CD8-positive, alpha-beta memory T cell (primary cell): ENCODE measurements around the gene SH3PXD2B. TPM values are rescaled to one million over a fixed set of nuclear protein-coding genes. Genes with fewer than 3 reads are reported as not detected.

Experiments used
- CTCF ChIA-PET: fragments of 350-600 bp; sonication (Branson Sonifier 250); formaldehyde crosslinking; loops from one replicate; lab custom pipeline; 2021; ENCODE audit warnings: antibody characterized with exemption; lab: Charles Lee
- POLR2A ChIA-PET: fragments of 350-600 bp; sonication (Branson Sonifier 250); formaldehyde crosslinking; loops from one replicate; lab custom pipeline; 2021; ENCODE audit warnings: antibody characterized with exemption; lab: Charles Lee
- DNase-seq, 5 donors: peaks; one replicate each; pipeline versions ENCODE4 v3.0.0 to v3.0.0-alpha.2; 2020 to 2022; ENCODE audit warnings: mixed read lengths in 1 of 5
- H3K27ac ChIP-seq: one replicate; pipeline ENCODE4 v1.7.0; 2013; ENCODE audit warnings: low read depth, mild to moderate bottlenecking, low read length, moderate library complexity
- H3K27me3 ChIP-seq: 2 replicates; pipeline ENCODE4 v1.7.0; 2013; ENCODE audit warnings: low read length, mild to moderate bottlenecking; ENCODE audit not compliant: insufficient read depth, poor library complexity, severe bottlenecking
- H3K36me3 ChIP-seq: 2 replicates; pipeline ENCODE4 v1.7.0; 2013; ENCODE audit warnings: mild to moderate bottlenecking, low read length, moderate library complexity; ENCODE audit not compliant: insufficient read depth
- H3K4me1 ChIP-seq: 2 replicates; pipeline ENCODE4 v1.7.0; 2013; ENCODE audit warnings: mild to moderate bottlenecking, low read length, moderate library complexity; ENCODE audit not compliant: insufficient read depth
- H3K4me3 ChIP-seq: 2 replicates; pipeline ENCODE4 v1.7.0; 2013; ENCODE audit warnings: mild to moderate bottlenecking, low read length
- H3K9me3 ChIP-seq: 2 replicates; pipeline ENCODE4 v1.7.0; 2013; ENCODE audit warnings: mild to moderate bottlenecking, low read length
- H3K27ac Mint-ChIP-seq, 8 donors: one replicate each; pipeline ENCODE4 v1.8.0; 2020 to 2021; ENCODE audit warnings: mixed read lengths in 8 of 8, mild to moderate bottlenecking in 6 of 8, inconsistent platforms in 3 of 8, moderate library complexity in 3 of 8
- H3K27me3 Mint-ChIP-seq, 2 donors: one replicate each; pipeline ENCODE4 v1.8.0; 2020 to 2021; ENCODE audit warnings: mixed read lengths in 2 of 2, mild to moderate bottlenecking in 1 of 2, moderate library complexity in 1 of 2
- H3K36me3 Mint-ChIP-seq, 3 donors: one replicate each; pipeline ENCODE4 v1.8.0; 2020 to 2021; ENCODE audit warnings: mixed read lengths in 3 of 3, inconsistent platforms in 1 of 3, mild to moderate bottlenecking in 1 of 3
- H3K4me1 Mint-ChIP-seq, 3 donors: one replicate each; pipeline ENCODE4 v1.8.0; 2020 to 2021; ENCODE audit warnings: mixed read lengths in 3 of 3, inconsistent platforms in 1 of 3, mild to moderate bottlenecking in 1 of 3
- H3K4me3 Mint-ChIP-seq, 7 donors: one replicate each; pipeline ENCODE4 v1.8.0; 2020 to 2021; ENCODE audit warnings: mixed read lengths in 7 of 7, mild to moderate bottlenecking in 6 of 7, moderate library complexity in 4 of 7, inconsistent platforms in 2 of 7
- H3K9me3 Mint-ChIP-seq, 5 donors: one replicate each; pipeline ENCODE4 v1.8.0; 2020 to 2022; ENCODE audit warnings: mixed read lengths in 5 of 5, mild to moderate bottlenecking in 3 of 5, moderate library complexity in 2 of 5, inconsistent platforms in 1 of 5
- polyA plus RNA-seq: library from polyadenylated mRNA; unstranded; fragments of 300-500 nt; fragmentation: Illumina TruSeq; gene quantifications from one replicate; pipeline ENCODE4 v1.2.3, GENCODE V29; 2021
- total RNA-seq, 2 experiments: library from RNA; stranded (reverse); gene quantifications; one replicate each; pipeline ENCODE4 v1.2.3, GENCODE V29; 2021

The SH3PXD2B gene
- total and polyA plus RNA-seq, 3 experiments from 2014 or later, result 0.09 to 0.15 TPM; not detected in 1

- ChIA-PET CTCF (interaction anchor here (1.1 to 3.3 kb wide), 8 partner anchors 8 to 481 kb away, joined by 3 to 15 read pairs (median 4); no protein-coding TSS in a partner anchor), POLR2A (no interaction called here)
- Mint-ChIP-seq H3K27me3 (peaks cover 29 to 69% of the 10 kb centered on the region in 2 donors), H3K4me1 (peaks cover 12 to 14% (median 13%) of the 10 kb centered on the region in 3 donors), H3K9me3 (peaks cover 0 to 3% (median 0%) of the 10 kb centered on the region in 5 donors), H3K27ac (peak overlapping the region in 1 of 8 donors; percentile 6), H3K36me3 (no peaks in the 10 kb centered on the region), H3K4me3 (peak overlapping the region in 2 of 7 donors; percentile 6 to 63)
- H3K4me3 ChIP-seq, result no peak overlapping the region
- no peaks in the 10 kb centered on the region for H3K36me3 ChIP-seq
- peaks cover 23% of the 10 kb centered on the region for H3K27me3 ChIP-seq
- peak in 4 of 5 donors; percentile 16 to 32 (median 24) for DNase-seq
- H3K9me3 ChIP-seq, result no peaks in the 10 kb centered on the region
- H3K4me1 ChIP-seq, result peaks cover 4% of the 10 kb centered on the region
- H3K27ac ChIP-seq, result no peak overlapping the region
Measured at GRCh38 chr5:172450861-172451695, 3.2 kb downstream of the SH3PXD2B start.

- H3K4me1 Mint-ChIP-seq, result peaks cover 12 to 14% (median 13%) of the 10 kb centered on the region in 3 donors
- ChIA-PET CTCF (interaction anchor here (1.4 to 3.3 kb wide), 5 partner anchors 9 to 31 kb away, joined by 4 to 15 read pairs (median 6); no protein-coding TSS in a partner anchor), POLR2A (no interaction called here)
- no peak overlapping the region for H3K4me3 ChIP-seq
- H3K9me3 Mint-ChIP-seq, result peaks cover 0 to 3% (median 0%) of the 10 kb centered on the region in 5 donors
- H3K4me3 Mint-ChIP-seq, result no peak overlapping the region
- H3K9me3 ChIP-seq, result no peaks in the 10 kb centered on the region
- H3K27ac ChIP-seq, result no peak overlapping the region
- no peaks in the 10 kb centered on the region for H3K36me3 Mint-ChIP-seq
- no peak for DNase-seq
- H3K36me3 ChIP-seq, result no peaks in the 10 kb centered on the region
- peaks cover 27 to 63% of the 10 kb centered on the region in 2 donors for H3K27me3 Mint-ChIP-seq
- peaks cover 23% of the 10 kb centered on the region for H3K27me3 ChIP-seq
- peaks cover 4% of the 10 kb centered on the region for H3K4me1 ChIP-seq
- no peak overlapping the region for H3K27ac Mint-ChIP-seq
Measured at GRCh38 chr5:172450453-172450852, 3.9 kb downstream of the SH3PXD2B start.

- Mint-ChIP-seq H3K36me3 (no peaks in the 10 kb centered on the region), H3K9me3 (no peaks in the 10 kb centered on the region), H3K27ac (no peak overlapping the region), H3K4me1 (peaks cover 6 to 8% (median 8%) of the 10 kb centered on the region in 3 donors), H3K27me3 (peaks cover 26 to 63% of the 10 kb centered on the region in 2 donors), H3K4me3 (no peak overlapping the region)
- Histone ChIP-seq H3K4me3 (no peak overlapping the region), H3K27me3 (peaks cover 14% of the 10 kb centered on the region), H3K4me1 (peaks cover 4% of the 10 kb centered on the region), H3K9me3 (no peaks in the 10 kb centered on the region), H3K36me3 (no peaks in the 10 kb centered on the region), H3K27ac (no peak overlapping the region)
- ChIA-PET POLR2A (no interaction called here), CTCF (no interaction called here)
- DNase-seq, result no peak
Measured at GRCh38 chr5:172448999-172449398, 5.3 kb downstream of the SH3PXD2B start.

GRCh38 chr5:172447646-172448365 lies 6.5 kb downstream of the SH3PXD2B start:
- no peak for DNase-seq
- H3K4me1 Mint-ChIP-seq, result peaks cover 4 to 6% (median 6%) of the 10 kb centered on the region in 3 donors
- CTCF ChIA-PET, result interaction anchor here (1.2 kb wide), 1 partner anchor 12 kb away, joined by 3 read pairs; no protein-coding TSS in a partner anchor
- H3K36me3 Mint-ChIP-seq, result no peaks in the 10 kb centered on the region
- H3K27ac Mint-ChIP-seq, result no peak overlapping the region
- peaks cover 24 to 55% of the 10 kb centered on the region in 2 donors for H3K27me3 Mint-ChIP-seq
- H3K9me3 Mint-ChIP-seq, result no peaks in the 10 kb centered on the region
- POLR2A ChIA-PET, result no interaction called here
- H3K4me3 Mint-ChIP-seq, result no peak overlapping the region
- H3K36me3 ChIP-seq, result no peaks in the 10 kb centered on the region
- H3K4me1 ChIP-seq, result no peaks in the 10 kb centered on the region
- H3K27me3 ChIP-seq, result peaks cover 4% of the 10 kb centered on the region
- no peaks in the 10 kb centered on the region for H3K9me3 ChIP-seq
- H3K4me3 ChIP-seq, result no peak overlapping the region
- H3K27ac ChIP-seq, result no peak overlapping the region

GRCh38 chr5:172446336-172447051 lies 7.8 kb downstream of the SH3PXD2B start:
- no peak overlapping the region for H3K4me3 Mint-ChIP-seq
- Histone ChIP-seq H3K9me3 (no peaks in the 10 kb centered on the region), H3K36me3 (no peaks in the 10 kb centered on the region), H3K27ac (no peak overlapping the region), H3K4me1 (no peaks in the 10 kb centered on the region), H3K4me3 (no peak overlapping the region), H3K27me3 (no peaks in the 10 kb centered on the region)
- no peak for DNase-seq
- peaks cover 18 to 46% of the 10 kb centered on the region in 2 donors for H3K27me3 Mint-ChIP-seq
- peak overlapping the region in 1 of 8 donors; percentile 4 for H3K27ac Mint-ChIP-seq
- H3K9me3 Mint-ChIP-seq, result no peaks in the 10 kb centered on the region
- ChIA-PET CTCF (interaction anchor here (1.2 kb wide), 1 partner anchor 14 kb away, joined by 3 read pairs; no protein-coding TSS in a partner anchor), POLR2A (no interaction called here)
- peaks cover 4 to 6% (median 6%) of the 10 kb centered on the region in 3 donors for H3K4me1 Mint-ChIP-seq
- no peaks in the 10 kb centered on the region for H3K36me3 Mint-ChIP-seq

GRCh38 chr5:172445866-172446265 lies 8.5 kb downstream of the SH3PXD2B start:
- Mint-ChIP-seq H3K4me1 (peaks cover 4 to 6% (median 6%) of the 10 kb centered on the region in 3 donors), H3K27me3 (peaks cover 12 to 39% of the 10 kb centered on the region in 2 donors), H3K36me3 (no peaks in the 10 kb centered on the region), H3K9me3 (no peaks in the 10 kb centered on the region), H3K4me3 (no peak overlapping the region), H3K27ac (no peak overlapping the region)
- no peak overlapping the region for H3K4me3 ChIP-seq
- no peak for DNase-seq
- ChIA-PET CTCF (no interaction called here), POLR2A (no interaction called here)
- no peak overlapping the region for H3K27ac ChIP-seq
- no peaks in the 10 kb centered on the region for H3K27me3 ChIP-seq
- H3K36me3 ChIP-seq, result no peaks in the 10 kb centered on the region
- no peaks in the 10 kb centered on the region for H3K4me1 ChIP-seq
- no peaks in the 10 kb centered on the region for H3K9me3 ChIP-seq

- no peaks in the 10 kb centered on the region for H3K9me3 ChIP-seq
- ChIA-PET POLR2A (no interaction called here), CTCF (no interaction called here)
- H3K27me3 ChIP-seq, result no peaks in the 10 kb centered on the region
- H3K36me3 ChIP-seq, result no peaks in the 10 kb centered on the region
- Mint-ChIP-seq H3K27ac (peak overlapping the region in 1 of 8 donors; percentile 88), H3K4me1 (peaks cover 4 to 6% (median 6%) of the 10 kb centered on the region in 3 donors), H3K4me3 (no peak overlapping the region), H3K36me3 (no peaks in the 10 kb centered on the region), H3K9me3 (no peaks in the 10 kb centered on the region), H3K27me3 (peaks cover 11 to 36% of the 10 kb centered on the region in 2 donors)
- no peaks in the 10 kb centered on the region for H3K4me1 ChIP-seq
- no peak for DNase-seq
- H3K27ac ChIP-seq, result no peak overlapping the region
- H3K4me3 ChIP-seq, result no peak overlapping the region
Measured at GRCh38 chr5:172444626-172445365, 9.5 kb downstream of the SH3PXD2B start.
